T follicular helper cell (primary cell): ENCODE data around the gene COL16A1.

Experiments
- DNase-seq: peaks from one replicate; pipeline ENCODE4 v3.0.0-alpha.2; 2020; ENCODE audit warnings: low read depth

COL16A1 gene

DNA sequence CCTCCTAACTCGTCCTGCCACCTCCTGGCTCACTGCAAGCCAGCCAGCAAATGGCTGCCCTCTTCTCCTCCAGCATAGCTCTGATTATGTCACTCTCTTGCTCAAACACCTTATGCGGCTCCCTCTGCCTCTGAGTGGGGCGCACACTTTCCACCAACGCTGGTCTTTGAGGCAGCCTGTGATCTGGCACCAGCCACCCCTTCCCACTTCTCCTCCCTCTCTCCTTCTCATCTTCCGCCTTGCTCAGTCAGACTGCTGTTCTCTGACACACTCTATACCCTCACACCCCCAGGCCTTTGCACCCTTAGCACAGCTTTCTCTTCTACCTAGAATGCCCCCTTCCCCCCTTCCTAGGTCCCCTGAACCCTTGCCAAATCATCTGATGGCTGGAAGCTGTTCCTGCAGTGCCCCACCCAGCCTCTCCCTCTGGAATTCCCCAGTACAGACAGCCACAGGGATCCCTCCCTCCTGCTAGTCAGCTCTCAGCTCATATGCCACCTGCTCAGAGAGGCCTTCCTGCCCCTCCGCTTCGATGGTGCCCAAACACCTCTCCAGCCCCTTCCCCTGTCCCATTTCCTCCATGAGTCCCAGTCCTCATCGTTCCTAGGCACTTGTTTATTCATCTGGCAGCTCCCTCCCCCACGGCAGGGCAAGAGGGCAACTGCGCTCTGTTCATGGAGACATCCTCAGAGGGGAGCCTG, 37.4 kb downstream of the COL16A1 start:
- DNase-seq = no peak

DNA sequence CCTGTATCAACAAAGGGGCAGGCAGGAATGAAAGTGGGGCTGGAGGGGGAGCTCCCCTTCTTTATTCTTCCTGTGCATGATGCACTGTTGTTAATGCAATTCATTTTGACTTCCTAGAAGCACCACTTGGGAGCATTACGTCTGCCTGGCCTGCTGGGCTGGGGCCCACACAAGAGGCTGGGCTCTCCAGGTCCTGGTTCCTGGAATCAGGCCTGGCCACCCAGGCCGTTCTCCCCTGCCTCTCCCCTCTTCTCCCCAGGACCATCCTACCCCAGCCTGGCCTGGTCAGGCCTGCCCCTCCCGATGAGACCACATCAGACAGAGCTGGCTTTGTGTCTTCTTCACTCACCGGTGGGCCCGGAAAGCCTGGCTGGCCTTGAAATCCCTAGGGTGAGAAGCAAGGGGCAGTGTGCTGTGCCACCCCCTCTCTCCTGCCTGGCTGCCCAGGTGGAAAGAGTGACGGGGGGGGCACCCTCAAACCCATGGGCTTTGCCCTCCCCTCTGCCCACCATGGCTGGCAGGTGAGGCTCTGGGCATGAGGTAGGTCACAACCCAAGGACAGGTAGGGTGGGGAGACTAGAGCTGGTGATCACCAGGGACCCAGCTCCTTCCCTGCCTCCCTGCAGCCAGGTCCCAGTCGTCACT, 38.5 kb downstream of the COL16A1 start:
- no peak for DNase-seq

DNA sequence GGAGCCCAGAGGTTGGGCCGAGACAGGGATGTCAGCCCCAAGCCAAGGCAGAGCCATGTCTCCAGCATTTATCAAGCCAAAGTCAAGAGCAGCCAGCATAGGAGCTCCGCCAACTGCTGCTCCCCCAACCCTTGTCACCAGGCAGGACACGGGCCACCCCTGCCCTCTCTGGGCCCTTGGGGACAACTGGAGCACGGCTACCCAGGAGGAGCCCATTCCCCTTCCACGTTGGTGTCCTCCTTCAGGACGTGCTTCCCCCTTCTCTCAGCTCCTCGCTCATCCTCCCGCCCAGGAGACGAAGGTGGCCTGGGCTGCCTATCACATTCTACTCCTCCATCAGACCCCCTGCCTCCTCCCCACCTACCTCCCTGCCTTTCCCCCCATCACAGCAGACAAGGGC, 39.3 kb downstream of the COL16A1 start:
- DNase-seq = no peak

- DNase-seq = peak; percentile 33
Observed at GRCh38 chr1:31663622-31664452, 40.0 kb downstream of the COL16A1 start.

DNA sequence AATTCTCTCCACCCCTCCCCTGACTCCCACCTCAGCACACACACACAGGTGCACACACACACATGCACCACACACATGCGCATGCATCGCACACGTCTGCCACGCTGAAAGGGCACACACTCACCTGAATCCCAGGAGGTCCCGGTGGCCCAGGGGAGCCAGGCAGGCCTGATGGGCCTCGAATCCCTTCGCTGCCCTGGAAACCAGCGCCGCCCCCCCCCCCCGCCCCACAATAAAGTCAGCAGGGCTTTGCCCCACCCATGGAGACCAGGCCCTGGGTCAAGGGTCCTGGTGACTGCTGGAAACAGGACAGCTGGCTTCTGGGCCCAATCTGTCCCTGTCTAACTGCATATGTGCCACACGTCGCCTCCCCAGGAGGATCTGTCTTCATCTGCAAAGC, 41.4 kb downstream of the COL16A1 start:
- DNase-seq = no peak

- no peak for DNase-seq
Observed at GRCh38 chr1:31661856-31662255, 42.0 kb downstream of the COL16A1 start.

DNA sequence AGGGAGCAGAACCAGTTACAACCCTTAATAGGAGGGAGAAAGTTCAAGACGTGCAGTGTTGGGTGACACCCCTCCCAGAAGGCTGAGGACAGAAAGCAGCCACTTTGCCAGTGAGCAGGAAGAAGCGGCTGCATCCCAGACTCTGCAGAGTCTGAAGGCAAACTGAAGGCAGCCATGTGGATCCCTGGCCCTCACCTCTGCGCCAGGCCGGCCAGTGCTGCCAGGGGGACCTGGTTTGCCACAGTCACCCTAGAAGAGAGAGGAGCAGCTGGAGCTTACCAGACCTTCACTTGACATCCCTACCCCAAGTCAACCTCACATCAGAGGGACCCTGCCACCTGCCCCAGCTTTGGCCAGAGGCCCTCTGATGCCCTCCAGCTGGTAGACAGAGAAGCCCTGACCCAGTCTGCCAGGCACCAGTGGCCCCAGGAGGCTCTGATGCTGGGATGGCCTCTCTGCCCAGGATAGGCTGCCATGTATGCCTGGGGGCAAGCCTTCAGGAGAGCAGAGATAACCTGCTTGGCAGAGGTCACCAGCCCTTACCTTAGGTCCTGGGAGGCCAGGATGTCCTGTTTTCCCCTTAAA, 42.9 kb downstream of the COL16A1 start:
- DNase-seq = no peak

- no peak for DNase-seq
Observed at GRCh38 chr1:31659889-31660288, 43.9 kb downstream of the COL16A1 start.

GRCh38 chr1:31658721-31659120, 45.1 kb downstream of the COL16A1 start:
- no peak for DNase-seq

DNA sequence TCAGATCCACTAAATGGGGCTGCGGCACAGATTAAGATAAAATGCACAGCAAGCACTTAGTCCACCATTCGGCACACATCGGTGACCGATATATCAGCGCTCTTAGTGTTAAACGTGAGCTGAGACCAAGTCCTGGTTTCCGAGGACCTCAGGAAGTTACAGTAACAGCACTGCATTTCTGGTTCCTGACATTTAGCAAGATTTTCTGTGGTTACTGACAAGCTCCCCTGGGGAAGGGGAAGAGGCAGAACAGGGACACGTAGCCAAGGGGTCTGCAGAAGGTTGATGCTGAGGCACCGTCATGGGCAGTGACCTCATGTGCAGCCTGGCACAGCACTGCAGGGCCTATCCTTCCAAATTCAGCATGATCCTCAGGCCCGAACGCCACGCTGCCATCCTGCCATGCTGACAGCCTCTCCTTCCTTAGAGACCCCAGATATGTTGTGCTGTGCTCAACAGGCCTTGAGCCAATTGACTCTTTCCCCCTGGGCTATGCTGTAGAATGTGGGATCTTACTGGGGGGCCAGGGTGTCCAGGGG, 45.8 kb downstream of the COL16A1 start:
- no peak for DNase-seq

- DNase-seq = no peak
Observed at GRCh38 chr1:31657020-31657804, 46.6 kb downstream of the COL16A1 start.

DNA sequence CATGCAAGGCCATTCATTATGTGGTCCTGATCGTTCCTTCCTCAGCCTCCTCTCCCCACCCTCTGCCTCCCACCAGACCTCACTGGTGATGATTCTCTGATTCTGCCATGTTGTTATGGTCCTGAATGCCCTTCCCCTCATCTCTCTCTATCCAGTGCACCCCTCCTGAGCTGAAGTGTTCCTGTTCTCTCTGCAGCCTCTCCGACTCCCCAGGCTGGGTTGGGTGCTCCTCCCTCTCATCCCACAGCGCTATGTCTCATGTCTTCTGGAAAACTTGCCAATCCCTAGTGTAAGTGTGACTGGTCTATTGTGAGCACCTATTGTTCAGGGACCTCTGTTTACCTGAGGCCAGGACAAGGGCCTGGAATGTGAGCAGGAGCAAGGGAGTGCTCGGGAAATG, 48.1 kb downstream of the COL16A1 start:
- no peak for DNase-seq

- no peak for DNase-seq
Observed at GRCh38 chr1:31655104-31655503, 48.7 kb downstream of the COL16A1 start.

- no peak for DNase-seq
Observed at GRCh38 chr1:31654474-31654776, 49.4 kb downstream of the COL16A1 start.

DNA sequence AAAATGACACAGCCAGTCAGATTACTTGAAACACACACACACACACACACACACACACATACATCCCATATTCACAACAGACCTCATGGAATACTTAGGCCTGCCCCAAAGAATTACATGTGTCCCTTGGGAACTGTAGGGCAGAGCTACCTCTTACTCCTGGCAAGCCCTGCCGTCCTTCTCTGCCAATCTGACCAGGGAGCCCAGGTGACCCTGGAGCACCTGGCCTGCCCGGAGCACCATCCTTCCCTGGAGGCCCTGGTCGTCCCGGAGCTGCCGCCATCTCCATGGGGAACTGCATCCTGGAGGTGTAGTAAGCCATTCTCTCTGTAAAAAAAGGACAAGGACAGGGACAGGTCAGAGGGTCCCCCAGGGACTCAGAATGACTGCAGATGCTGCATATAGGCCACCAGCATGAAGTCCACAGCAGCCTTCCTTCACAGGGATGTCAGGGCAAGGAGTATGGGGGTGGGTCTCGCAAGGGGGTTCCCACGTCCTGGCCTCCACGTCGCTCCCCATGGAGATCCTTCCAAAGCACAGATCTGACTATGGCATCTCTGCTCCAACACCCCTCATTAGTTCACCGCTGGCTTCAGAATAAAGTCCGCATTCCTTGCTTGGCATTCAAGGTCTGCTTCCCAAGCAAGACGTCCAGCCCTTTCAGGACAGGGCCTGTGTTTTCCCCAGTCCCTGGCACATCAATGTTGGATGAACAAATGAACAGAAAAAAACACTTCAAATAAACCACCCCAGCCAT, 49.9 kb downstream of the COL16A1 start:
- no peak for DNase-seq

GRCh38 chr1:31652891-31653499, 50.8 kb downstream of the COL16A1 start:
- no peak for DNase-seq

GRCh38 chr1:31651766-31652165, 52.1 kb downstream of the COL16A1 start:
- no peak for DNase-seq

GRCh38 chr1:31651089-31651420, 52.8 kb downstream of the COL16A1 start:
- no peak for DNase-seq

GRCh38 chr1:31650161-31651088, 53.4 kb downstream of the COL16A1 start:
- no peak for DNase-seq
